Suppressor macrophage treated with lipopolysaccharide for 1 hour (primary cell): ENCODE results near the gene GRB2.

Source experiments
- DNase-seq, 3 donors: peaks; one replicate each; pipeline ENCODE4 v3.0.0-alpha.2; 2020 to 2022

Gene GRB2

DNA sequence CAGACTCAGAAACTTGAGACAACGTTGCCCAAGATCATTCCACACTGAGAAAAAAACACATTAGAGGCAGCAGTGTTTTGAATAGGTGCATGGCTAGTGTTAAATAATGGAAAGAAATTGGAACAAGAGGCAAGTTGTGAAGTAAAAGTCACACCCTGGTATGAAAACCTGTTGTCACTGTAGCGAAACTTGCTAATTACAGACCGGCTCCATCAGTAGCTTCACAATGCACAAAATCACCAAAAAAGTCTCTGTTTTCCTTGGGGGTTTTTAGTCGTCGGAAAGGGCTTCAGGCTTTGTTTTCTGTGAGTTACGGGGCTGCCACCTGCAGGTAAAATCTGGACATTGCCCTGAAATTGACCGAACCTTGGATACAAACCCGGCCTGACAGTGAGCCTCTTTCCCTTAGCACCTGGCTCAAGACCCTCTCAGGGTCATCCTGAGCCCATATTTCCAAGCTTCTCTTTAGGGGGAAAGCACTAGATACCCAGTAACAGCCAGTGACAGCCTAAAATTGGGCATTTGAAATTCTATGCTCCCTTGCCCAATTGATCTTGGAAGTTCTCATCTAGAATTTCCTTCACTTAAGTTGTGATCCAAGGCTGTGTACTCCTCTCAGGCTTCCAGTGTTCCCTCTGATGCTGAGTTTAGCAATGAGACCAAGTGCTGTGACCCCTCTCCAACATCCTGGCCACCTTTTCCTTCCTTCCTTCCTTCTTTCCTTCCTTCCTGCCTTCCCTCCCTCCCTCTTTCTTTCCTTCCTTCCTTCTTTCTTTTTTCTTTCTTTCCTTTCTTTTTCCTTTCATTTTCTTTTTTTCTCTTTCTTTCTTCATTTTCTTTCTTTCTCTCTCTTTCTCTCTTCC, 7.2 kb upstream of the GRB2 start:
- DNase-seq, result peak; percentile 75 to 78 (median 78)

DNA sequence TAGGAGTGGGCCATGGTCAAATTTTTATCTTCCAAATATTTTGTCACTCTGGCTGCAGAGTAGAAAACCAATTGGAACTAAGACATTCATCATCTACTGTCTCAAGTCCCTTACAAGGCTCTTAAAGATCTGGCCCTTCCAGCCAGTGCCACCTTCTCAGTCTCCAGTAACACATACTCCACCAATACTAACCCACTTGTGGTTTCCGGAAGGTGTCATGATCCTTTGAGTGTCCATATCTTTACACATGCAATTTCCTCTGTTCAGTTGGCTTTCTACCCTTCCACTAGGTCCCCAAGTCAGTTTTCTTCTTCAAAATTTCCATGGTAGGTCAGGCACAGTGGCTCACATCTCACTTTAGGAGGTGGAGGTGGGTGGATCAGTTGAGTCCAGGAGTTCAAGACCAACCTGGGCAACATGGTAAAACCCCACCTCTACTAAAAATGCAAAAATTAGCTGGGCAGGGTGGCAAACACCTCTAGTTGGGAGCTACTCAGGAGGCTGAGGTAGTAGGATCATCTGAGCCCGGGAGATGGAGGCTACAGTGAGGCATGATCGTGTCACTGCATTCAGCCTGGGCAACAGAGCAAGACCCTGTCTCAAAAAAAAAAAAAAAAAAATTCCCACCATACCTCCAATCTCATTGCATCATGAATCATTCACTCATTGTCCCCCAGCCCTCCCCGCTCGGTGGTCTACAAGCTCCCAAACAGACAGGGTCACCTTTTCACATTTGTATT, 6.0 kb upstream of the GRB2 start:
- DNase-seq, result peak in 2 of 3 donors; percentile 20 to 23

- DNase-seq, result no peak
Observed at GRCh38 chr17:75410141-75410540, 4.7 kb upstream of the GRB2 start.

- no peak for DNase-seq
Observed at GRCh38 chr17:75407655-75408352, 2.3 kb upstream of the GRB2 start.

- DNase-seq, result peak in 2 of 3 donors; percentile 14 to 24
Observed at GRCh38 chr17:75406222-75406615, 741 bp upstream of the GRB2 start.

DNA sequence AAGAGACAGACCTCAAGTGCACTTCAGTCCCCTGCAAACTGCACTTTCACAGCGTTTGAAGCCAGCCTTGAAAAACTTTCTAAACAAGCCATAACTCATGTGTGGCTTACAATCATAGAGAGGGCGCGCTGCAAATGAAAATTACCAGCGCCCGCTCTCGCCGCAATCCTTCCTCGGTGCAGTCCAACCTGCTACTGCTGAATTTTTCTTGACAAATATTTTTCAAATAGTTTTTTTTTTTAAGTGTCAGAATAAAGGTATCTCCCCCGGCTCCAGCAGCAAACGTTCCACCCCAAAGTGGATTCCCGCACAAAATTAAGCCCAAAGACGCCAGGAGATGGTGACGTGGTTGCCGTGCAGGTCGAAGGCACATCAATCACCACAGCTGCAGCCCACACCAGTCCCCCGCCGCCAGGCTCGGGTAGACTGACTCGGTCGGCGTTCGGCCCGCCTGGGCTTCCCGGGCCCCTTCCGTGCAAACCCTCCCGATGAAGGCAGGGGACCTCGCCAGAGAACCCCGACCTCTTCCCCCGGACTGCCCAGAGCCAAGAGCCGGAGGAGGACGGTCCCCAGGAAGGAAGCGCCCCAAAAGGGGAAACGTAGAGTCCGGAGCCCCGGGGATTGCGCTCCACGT, 630 bp downstream of the GRB2 start:
- peak; percentile 39 to 59 (median 58) for DNase-seq

GRCh38 chr17:75404223-75404730, 1.2 kb downstream of the GRB2 start:
- peak; percentile 94 to 99 (median 97) for DNase-seq

DNA sequence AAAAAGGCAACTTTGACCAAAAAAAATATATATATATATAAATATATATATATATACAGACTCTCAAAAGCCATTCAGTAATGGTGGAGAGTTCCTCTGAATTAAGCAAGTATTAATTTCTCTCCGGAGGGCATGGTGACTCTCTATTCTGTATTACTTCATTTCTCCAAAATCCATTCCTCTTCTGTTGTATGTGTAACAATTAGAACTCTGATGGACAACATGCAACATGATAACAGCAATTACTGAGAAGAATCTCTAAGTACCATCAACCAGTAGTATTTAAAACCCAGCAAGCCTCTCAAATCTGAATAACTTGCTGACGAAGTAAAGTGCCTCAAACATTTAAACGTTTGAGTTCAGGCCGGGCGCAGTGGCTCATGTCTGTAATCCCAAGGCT, 2.3 kb downstream of the GRB2 start:
- peak; percentile 17 to 50 (median 43) for DNase-seq

- DNase-seq, result no peak
Observed at GRCh38 chr17:75402026-75402425, 3.5 kb downstream of the GRB2 start.

DNA sequence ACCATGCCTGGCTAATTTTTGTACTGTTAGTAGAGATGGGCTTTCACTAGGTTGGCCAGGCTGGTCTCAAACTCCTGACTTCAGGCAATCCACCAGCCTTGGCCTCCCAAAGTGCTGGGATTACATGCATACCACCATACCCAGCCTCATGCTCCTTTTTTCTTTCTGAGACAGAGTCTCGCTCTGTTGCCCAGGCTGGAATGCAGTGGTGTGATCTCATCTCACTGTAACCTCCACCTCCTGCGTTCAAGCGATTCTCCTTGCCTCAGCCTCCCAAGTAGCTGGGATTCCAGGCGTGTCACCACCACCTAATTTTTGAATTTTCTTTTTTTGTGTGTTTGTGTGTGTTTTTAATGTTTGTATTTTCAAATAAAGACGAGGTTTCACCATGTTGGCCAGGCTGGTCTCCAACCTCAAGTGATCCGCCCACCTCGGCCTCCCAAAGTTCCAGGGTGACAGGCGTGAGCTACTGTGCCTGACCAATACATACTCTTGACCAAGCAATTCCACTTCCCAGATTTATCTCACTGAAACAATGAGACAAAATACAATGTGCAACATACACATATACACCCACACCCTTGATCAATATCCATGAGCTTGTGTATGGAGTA, 5.0 kb downstream of the GRB2 start:
- peak in 2 of 3 donors; percentile 26 to 33 for DNase-seq

DNA sequence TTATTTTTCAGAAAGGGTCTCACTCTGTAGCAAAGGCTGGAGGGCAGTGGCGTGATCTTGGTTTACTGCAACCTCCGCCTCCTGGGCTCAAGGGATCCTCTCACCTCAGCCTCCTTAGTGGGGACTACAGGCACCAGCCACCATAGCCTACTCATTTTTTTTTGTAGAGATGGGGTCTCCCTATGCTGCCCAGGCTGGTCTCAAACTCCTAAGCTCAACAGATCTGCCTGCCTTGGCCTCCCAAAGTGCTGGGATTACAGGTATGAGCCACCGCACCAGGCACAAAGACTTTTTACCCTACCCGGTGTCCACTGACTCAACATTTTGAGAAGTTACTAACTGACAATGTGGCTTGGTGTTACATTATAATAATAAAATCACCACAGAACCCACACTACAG, 7.2 kb downstream of the GRB2 start:
- no peak for DNase-seq

GRCh38 chr17:75397217-75397616, 8.3 kb downstream of the GRB2 start:
- no peak for DNase-seq

GRCh38 chr17:75396796-75397195, 8.7 kb downstream of the GRB2 start:
- no peak for DNase-seq

DNA sequence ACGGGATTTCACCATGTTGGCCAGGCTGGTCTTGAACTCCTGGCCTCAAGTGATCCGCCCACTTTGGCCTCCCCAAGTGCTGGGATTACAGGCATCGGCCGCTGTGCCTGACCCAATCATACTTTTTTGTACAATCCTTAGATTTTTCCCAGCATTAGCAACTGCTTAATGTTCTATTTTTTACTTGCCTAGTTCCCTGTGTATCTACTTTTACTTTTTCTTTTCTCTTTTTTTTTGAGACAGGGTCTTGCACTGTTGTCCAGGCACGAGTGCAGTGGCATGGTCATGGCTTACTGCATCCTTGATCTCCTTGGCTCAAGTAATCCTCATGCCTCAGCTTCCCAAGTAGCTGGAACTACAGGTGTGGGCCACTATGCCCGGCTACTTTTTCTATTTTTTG, 9.5 kb downstream of the GRB2 start:
- DNase-seq, result no peak

DNA sequence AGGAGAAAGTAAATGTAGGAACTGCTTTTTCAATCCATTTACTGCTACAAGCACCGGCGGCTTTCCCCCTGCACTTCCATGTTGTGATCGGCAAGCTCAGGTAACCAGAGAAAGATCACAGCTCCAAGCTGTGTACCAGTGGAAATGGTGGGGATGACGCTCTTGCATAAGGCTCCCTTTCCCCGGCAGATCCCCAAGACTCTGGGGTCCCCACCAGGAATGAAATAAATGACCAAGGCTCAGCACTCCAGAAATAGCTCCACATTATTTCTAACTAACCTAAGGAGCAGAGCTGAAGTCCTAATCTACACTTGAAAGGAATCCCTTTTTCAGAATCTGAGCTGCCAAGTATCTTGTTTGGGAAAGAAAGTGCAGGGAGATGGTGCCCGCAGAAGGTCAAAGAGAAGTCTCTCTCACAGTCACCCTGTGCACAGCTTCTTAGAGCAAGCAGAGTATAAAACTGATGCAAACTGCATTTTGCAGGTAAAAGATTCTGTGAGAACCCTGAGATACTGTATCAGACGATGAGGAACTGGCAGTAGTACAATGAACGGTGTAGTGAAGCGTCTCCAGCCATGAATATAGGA, 11.1 kb downstream of the GRB2 start:
- DNase-seq, result no peak

GRCh38 chr17:75393523-75394331, 11.8 kb downstream of the GRB2 start:
- peak; percentile 98 to 99 (median 98) for DNase-seq

- DNase-seq, result no peak
Observed at GRCh38 chr17:75392559-75392958, 12.9 kb downstream of the GRB2 start.

DNA sequence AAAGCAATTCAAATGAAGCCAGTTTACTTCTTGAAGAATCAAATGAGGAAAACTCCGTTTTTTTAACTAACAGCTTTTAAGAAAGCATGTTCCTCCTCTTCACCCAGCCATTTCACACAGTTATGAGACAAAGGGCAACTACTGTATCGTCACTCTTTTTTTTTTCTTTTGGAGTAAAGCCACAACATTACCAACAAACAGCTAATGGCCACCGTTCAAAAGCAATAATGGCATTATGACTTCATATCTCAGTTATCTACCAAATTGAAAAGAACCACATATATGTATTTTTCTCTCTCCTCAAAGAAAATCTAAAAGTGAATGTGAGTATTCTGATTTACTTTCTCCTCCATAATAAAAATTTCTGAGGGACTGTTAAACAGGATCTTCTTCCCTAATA, 14.5 kb downstream of the GRB2 start:
- DNase-seq, result no peak

GRCh38 chr17:75388476-75389030, 16.9 kb downstream of the GRB2 start:
- no peak for DNase-seq

GRCh38 chr17:75387771-75388170, 17.7 kb downstream of the GRB2 start:
- DNase-seq, result peak; percentile 10 to 34 (median 33)

DNA sequence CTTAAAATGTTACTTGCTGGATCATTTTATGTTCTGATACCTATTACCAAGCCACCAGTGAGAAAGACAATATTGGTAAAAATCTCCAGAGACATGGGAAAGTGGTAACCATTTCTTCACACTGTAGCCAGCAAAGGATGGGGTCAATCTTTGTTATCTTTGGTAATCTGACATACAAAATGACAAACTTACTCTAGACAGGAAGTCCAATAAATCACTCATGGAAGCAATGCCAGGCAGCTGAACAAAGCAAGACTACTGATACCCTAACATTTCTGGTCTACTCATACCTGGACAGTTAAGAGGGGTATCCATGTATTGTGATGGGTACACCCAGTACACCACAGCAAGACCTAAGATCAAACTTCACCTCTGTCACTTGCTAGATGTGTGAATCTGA, 19.0 kb downstream of the GRB2 start:
- DNase-seq, result no peak
